Fibroblast of villous mesenchyme (primary cell): ENCODE results near the gene FGF14. TPM values are rescaled to one million over a fixed set of nuclear protein-coding genes. Genes with fewer than 3 reads are reported as not detected.

Experiments
- DNase-seq: peaks from one replicate; pipeline ENCODE4 v3.0.0-alpha.2; 2010; ENCODE audit warnings: low read depth
- H3K4me3 ChIP-seq: 2 replicates; pipeline ENCODE4 v1.5.1; 2011; ENCODE audit warnings: low read depth, mild to moderate bottlenecking, low read length
- CTCF ChIP-seq: IDR thresholded peaks from 2 replicates; pipeline ENCODE4 v1.5.1; 2012; ENCODE audit warnings: low read depth, mild to moderate bottlenecking, low read length; ENCODE audit not compliant: insufficient read depth
- total RNA-seq: library from RNA; depleted of rRNA; stranded (reverse); fragments of >200 nt; gene quantifications from 2 replicates; pipeline ENCODE4 v1.2.3, GENCODE V29; 2012

The FGF14 gene
- total RNA-seq, 1 donor = under 0.01 TPM

GRCh38 chr13:102354011-102354410, 47.8 kb downstream of the FGF14 start:
- H3K4me3 ChIP-seq = no peak overlapping the region
- no peak for TF ChIP-seq CTCF
- no peak for DNase-seq

- no peak overlapping the region for H3K4me3 ChIP-seq
- no peak for TF ChIP-seq CTCF
- DNase-seq = no peak
Measured at GRCh38 chr13:102351521-102351920, 50.3 kb downstream of the FGF14 start.

- H3K4me3 ChIP-seq = no peak overlapping the region
- TF ChIP-seq CTCF = no peak
- no peak for DNase-seq
Measured at GRCh38 chr13:102347490-102347889, 54.4 kb downstream of the FGF14 start.

GRCh38 chr13:102346769-102347168, 55.1 kb downstream of the FGF14 start:
- TF ChIP-seq CTCF = no peak
- no peak overlapping the region for H3K4me3 ChIP-seq
- DNase-seq = no peak

GRCh38 chr13:102344410-102344809, 57.4 kb downstream of the FGF14 start:
- no peak overlapping the region for H3K4me3 ChIP-seq
- DNase-seq = no peak
- no peak for TF ChIP-seq CTCF

- H3K4me3 ChIP-seq = no peak overlapping the region
- peak; percentile 85 for DNase-seq
- TF ChIP-seq CTCF = no peak
Measured at GRCh38 chr13:102333320-102334198, 68.3 kb downstream of the FGF14 start.
